Raji (cell line): Measurements from ENCODE around the gene LMO7.

Experiments
- POLR2A ChIP-seq: IDR thresholded peaks from 2 replicates; pipeline ENCODE4 v1.6.1; 2011; ENCODE audit warnings: low read depth, low read length, control low read depth; ENCODE audit not compliant: insufficient read depth

Gene LMO7

GRCh38 chr13:75855216-75855615 is 219.1 kb downstream of the LMO7 start:
- TF ChIP-seq POLR2A: no peak

DNA sequence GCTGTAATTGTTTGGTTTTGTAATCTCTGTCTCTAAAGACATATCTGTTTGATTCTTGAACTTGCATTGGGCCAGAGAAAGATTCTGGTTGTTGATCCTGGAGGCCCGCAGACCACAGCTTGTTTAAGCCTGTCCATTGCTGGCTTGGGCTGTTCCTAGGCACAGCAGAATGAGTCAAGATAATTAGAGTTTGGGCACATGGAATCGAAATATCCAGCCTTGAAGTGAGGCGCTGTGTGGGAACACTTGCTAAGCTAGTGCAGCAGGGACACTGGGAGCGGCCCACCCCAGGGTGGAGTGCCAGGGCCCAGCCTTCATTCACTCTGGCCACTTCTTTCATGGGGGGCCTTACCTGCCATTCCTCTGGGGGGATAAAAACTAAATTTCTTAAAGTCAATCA is 219.7 kb downstream of the LMO7 start:
- TF ChIP-seq POLR2A: no peak

DNA sequence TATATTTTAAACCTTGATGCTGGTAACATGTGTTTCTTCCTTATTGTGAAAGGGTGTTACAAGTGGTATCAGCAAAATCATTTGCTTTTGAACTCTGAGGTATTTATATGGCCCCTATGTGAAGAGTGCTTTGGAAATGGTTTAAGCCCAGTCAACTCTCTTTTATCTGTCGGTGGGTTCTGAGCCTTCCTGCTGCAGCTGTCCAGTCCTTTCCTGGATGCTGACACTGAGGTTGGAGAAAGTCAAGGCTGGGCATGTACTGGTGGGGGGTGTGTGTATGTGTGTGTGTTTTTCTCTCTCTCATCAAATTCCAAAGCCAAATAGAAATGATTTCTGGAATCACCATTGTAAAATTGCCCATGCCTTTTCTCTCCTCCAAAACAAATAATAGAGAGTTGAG is 221.2 kb downstream of the LMO7 start:
- TF ChIP-seq POLR2A: no peak

DNA sequence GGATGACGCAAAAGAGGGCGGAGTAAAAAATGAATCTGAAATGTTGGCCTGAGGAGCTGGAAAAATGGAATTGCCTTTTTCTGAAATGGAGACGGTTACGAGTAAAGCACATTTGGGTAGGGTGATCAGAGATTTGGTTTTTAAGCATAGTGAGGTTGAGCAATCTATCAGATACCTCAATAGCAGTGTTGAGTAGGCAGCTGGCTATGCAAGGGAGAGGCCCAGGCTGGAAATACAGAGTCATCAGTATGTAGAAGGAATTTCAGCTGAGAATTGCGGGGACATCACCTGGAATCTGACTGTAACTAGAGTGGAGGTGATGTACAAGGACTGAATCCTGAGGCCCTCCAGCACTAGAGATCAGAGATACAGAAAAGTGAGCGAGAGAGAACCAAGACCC is 224.8 kb downstream of the LMO7 start:
- TF ChIP-seq POLR2A: no peak

DNA sequence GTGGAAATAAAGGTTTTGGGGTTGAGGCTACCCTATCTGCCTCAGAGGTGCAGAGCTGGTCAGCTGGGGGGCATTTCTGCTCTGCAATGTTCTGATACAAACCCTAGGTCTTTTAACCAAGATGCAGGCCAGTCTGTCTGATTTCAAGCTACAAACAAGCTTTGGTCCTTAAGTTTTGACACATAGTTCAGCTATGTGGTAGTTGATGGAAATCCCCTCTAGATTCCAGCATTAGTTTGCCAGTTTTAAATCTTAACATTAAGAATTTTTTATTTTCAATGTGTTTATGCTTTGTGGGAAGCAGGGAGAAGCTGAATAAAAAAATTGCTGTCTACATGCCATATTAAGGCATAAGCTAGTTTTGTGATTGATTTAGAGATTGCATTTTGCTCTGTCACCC is 225.7 kb downstream of the LMO7 start:
- TF ChIP-seq POLR2A: no peak

DNA sequence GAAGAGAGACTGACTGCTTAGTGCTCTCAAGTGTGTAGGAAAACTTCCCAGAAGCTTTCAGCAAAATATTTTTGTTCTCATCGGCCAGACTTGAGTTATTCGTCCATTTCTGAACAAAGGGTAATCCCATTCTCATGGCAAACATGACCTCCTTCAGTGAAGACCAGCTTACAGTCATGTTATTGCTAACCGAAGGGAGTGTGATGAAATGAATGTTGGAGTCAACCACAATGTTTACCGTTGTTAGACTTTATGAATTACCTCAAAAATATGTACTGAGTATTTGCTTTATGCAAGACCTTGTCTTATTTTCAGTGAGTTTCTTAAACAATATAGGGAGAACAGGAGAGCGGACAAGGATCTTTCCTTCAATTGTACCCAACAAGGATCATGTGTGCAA is 228.6 kb downstream of the LMO7 start:
- TF ChIP-seq POLR2A: no peak

DNA sequence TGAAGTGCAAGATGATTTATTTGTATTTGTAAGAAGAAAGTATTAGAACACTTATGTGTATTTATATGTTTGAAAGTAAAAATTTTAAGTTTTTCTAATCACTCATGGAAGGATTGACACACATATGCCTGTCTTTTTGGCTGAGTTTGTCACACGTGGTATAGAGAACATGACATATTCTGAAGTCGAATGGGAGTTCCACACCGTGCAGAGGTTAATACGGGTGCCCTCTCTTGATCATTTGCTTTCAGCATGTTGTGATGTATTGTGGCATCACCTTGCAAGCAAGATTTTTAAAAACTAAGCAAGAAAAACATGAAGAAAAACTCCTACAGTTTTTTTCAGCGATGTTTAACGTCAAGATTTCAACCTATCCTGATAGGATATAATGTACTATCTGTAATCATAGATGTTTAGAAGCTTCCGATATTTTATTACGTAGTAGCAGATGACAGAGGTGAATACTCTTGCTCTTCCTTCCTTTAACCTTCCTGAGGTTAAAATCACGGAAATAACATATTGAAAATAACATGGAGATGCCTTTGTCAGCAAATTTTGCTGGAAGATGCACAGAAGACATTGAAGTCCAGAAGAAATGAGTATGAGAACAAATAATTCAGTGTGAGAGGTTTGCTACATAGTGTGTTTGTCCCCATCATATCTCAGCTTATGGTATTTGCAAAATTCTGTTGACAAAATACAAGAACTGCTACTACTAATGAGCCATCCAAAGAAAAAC is 231.4 kb downstream of the LMO7 start:
- no peak for TF ChIP-seq POLR2A

- TF ChIP-seq POLR2A: no peak
Observed at GRCh38 chr13:75869981-75870380, 233.9 kb downstream of the LMO7 start.

- TF ChIP-seq POLR2A: no peak
Observed at GRCh38 chr13:75870397-75870903, 234.3 kb downstream of the LMO7 start.

DNA sequence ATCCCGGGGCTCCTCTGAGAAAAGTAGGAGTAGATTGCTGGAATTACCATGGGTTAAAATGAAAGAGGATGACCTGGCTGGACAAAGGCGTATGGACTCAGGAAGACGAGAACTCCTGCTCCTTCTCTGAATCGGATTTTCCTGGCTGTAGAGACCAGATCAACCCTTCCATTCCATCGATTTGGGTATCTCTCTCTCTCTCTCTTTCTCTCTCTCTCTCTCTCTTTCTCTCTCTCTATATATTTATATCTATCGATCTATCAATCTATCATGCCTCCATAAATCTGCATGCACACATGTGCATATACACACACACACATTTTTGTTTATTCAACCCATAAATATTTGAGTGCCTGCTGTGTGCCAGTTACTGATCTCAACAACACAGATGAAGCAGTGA is 234.9 kb downstream of the LMO7 start:
- TF ChIP-seq POLR2A: no peak

GRCh38 chr13:75872980-75873379 is 236.8 kb downstream of the LMO7 start:
- TF ChIP-seq POLR2A: no peak

DNA sequence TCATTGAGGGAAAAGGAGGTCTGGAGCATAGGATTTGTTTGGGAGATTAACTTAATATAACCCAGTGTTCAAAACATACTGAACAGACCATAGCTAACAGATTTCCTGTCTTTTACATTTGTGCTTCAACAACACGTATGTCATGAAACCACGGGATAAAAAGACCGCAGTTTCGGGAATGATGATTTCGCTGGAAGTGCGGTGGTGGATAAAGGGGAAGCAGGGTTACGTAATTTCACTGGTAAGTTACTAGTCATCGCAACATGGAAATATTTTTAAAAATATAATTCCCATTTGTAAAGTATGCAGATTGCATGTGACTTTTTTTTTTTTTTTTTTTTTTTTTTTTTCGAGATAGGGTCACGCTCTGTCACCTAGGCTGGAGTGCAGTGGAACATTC is 237.4 kb downstream of the LMO7 start:
- TF ChIP-seq POLR2A: no peak

DNA sequence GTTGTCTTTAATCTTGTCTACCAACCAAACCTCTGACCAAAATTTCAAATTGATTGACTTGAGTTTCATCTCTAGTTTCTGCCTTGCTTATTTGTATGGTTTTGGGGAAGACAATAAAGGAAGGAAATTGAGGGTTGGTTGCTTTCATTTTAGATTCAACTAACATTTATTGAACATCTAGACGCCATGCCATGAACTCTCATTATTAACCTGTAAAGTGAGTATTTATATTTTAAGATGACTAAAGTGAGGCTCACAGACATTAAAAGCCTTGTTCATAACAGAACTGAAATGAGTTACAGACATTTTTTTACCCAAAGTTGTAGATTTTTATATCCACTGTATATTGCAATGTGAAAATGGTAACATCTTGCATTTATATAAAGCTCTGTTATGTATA is 239.3 kb downstream of the LMO7 start:
- no peak for TF ChIP-seq POLR2A

- no peak for TF ChIP-seq POLR2A
Observed at GRCh38 chr13:75876142-75877050, 240.3 kb downstream of the LMO7 start.

GRCh38 chr13:75877071-75877470 is 240.9 kb downstream of the LMO7 start:
- TF ChIP-seq POLR2A: no peak

GRCh38 chr13:75879656-75880055 is 243.5 kb downstream of the LMO7 start:
- no peak for TF ChIP-seq POLR2A
